ENCODE data around the gene COQ7.

Gene COQ7

DNA sequence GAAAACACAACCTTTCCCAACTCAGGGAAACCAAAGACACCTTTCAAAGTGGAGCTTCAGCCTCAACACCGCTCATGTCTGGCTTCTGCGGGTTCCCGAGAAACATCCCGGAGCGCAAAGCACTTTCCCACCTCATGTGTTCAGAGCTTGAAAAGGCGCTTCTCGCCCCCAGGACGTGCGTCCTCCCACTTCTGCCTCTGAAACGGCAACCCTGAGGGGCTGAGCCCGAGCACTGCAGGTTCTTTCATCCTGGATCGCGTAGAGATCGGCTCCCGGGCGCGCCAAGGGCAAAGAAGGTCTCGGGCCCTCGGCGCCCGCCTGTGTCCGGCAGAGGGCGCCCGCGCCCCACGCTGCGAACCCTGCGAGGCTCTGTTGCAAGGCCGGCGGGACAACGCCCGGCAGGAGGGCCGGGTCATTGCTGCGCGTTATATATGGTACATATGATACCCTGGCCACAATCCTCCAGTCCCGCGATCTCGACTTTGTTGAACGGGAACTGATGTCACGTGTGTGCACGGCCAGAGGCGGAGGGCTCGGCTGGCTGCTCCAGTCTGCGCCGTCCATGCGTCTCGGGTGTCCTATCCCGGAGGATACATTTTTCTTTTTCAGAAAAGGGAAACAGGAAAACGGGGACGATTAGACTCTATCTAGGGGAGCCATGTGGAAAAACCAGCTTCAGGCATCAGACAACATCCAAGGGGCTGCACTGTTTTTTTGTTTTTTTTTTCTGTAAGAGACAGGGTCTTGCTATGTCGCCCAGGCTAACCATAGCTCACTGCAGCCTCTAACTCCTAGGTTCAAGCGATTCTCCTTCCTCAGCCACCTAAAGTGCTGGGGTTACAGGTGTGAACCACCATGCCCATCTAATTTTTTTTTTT lies 19.1 kb downstream of the COQ7 start:
- DNase-seq, result peak; percentile 83

DNA sequence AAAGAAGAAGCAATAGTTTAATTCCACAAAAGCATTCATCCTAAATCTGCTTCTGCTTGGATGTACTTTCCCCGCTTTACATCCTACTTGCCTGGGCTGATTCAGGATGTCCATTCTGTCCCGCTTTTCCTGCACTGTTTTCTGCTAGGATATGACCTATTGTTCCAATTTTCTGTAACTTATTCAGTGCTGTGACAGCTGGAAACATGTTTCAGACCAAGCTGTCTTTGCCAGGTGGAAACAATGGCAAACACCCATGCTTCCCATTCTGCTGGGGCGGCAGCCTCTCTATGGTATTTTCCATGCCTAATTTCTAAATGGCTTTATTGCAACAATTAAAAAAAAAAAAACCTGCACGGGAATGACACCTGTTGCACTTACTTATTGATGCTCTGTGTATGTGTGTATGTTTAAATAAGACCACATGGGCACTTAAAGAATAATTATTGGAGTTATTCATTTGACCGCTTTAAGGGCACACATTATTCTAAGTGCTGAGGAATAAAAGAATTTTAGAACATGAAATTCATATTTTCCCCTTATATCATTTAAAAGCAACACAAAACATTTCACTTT lies 21.0 kb downstream of the COQ7 start:
- no peak for DNase-seq

DNA sequence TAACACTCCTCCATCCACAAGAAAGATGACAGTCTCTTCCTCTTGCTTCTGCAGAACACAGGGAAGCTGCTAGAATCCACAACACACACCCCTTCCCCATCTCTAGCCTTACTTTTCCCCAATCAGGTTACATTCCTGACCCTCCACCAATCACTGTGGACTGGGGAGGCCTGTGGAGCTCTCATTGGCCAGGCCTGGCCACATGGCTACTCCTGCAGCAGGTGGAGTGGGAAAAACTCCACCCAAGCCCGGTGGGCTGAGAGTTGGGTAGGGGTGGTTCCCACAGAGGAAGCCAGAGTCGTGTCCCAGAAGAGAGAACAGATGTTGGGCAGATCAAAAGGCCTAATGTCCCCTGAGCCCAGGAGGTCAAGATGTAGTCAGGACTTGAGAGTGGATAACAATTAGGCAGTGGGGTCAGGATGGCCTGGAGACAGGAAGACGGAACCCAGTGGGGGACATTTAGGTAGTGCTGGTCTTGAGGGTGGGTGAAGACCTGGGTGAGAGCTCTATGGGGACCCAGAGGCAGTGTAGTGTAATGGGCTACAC lies 22.1 kb downstream of the COQ7 start:
- DNase-seq, result no peak

DNA sequence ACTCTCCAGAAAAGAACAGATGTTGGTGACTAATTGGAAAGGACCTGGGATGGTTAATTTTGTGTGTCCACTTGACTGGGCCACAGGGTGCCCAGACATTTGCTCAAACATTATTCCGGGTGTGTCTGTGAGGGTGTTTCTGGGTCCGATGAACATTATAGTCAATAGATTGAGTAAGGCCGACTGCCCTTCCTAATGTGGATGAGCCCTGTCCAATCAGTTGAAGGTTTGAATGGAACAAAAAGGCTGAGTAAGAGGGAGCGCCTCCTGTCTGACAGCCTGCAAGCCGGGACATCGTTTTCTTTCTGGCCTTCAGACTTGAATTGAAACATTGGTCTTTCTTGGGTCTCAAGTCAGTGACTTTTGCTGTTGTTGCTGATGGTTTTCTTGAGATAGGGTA lies 23.5 kb downstream of the COQ7 start:
- DNase-seq, result no peak

DNA sequence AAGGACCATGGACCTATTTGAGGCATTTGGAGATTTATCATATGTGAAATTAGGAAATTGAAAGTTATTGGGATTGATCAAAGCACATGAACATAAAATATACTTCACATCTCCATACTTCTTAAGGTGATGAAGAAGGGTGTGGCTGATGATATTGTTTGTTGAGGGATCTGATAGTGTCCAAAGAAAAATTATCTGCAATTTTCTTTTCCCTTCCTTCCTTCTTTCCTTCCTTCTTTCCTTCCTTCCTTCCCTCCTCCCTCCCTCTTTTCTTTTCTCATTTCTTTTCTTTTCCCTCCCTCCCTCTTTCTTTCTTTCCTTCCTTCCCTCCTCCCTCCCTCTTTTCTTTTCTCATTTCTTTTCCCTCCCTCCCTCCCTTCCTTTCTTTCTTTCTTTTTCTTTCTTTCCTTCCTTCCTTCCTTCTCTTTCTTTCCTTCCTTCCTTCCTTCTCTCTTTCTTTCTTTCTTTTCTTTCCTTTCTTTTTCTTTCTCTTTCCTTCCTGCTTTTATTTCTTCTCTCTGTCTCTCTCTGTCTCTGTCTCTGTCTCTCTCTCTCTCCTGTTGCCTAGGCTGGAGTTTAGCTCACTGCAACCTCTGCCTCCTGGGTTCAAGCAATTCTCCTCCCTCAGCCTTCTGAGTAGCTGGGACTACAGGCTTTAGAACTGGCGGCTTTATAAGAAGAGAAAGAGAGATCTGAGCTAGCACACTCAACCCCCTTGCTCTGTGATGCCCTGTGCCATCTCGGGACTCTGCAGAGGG lies 25.4 kb downstream of the COQ7 start:
- DNase-seq, result no peak

DNA sequence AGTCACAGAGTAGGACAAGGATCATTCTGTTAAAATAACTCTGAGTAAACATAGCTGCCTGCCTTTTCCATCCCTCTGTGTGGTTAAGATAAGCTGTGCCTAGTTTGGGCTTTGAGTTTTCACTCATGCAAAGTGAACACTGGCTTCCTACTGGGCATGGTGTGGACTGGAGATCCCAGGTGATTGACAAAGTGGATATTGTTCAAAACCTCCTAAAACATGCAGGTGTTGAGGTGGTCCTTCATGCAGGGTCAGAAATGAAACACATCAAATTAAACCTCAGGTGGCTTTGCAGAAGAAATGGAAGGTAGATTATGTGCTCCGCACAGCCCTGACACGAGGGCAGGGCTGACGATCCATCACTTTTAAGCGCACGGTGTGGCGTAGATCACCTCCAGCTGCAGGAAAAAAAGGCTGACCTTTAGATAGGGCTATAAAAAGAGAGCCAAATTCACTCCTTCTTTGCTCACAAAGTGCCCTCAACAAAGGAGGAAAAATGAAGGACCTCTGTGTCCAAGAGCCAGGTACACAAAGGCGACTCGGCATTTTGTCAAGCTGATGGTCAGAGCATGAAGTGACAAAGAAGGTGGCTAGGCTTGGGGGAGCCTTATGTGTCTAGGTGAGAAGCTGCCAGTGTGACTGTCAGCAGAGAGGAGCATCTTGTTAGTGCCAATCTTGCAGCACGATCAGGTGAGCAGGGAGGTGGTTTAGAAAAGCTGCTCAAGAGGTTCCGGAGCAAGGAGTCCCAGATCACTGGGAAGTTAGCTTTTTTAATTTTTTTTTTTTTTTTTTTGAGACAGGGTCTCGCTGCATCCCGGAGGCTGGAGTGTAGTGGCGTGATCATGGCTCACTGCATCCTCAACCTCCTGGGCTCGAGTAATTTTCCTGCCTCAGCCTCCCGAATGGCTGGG lies 26.5 kb downstream of the COQ7 start:
- DNase-seq, result no peak

DNA sequence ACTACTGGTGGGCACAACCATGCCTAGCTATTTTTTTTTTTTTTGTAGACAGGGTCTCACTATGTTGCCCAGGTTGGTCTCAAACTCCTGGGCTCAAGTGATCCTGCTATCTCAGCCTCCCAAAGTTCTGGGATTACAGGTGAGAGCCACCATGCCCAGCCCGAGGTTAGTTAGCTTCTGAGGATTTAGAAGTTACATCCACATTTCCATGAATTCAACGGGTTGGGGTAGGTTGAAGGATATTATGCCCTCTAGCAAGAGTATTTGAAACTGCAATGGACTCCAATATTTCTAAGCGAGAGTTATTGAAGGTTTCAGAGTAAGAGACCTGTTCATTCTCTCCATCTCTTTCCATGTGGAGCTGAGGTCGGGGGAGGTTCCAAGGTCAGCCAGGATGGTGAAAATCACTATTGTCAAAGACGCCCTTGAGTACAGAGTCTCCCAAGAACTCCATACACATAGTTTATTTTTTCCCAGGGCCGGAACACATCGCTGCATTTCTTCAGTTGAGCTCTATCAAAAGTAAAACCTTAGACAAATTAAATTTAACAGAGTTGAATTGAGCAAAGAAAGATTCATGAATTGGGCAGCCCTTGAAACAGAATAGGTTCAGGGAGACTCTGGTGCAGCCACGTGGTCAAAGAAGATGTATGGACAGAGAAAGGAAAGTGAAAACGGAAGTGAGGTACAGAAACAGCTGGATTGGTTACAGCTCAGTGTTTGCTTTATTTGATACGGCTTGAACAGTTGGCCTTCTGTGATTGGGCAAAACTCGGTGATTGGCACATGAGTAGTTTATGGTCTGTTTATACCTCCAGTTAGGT lies 27.3 kb downstream of the COQ7 start:
- peak; percentile 23 for DNase-seq

DNA sequence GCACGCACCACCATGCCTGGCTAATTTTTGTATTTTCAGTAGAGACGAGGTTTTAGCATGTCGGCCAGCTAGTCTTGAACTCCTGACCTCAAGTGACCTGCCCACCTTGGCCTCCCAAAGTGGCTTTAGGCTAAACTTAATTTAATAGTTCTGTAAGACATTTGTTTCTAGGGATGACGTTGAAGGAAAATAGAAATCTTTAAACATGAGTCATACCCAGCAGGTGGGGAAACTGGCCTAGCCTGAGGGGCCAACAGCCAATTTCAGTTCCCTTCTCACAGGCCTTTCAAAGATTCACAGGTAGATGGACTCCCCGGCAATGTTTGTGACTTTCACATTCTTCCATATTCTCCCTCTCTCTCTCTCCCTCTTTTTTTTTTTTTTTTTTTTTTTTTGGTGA lies 28.2 kb downstream of the COQ7 start:
- no peak for DNase-seq

DNA sequence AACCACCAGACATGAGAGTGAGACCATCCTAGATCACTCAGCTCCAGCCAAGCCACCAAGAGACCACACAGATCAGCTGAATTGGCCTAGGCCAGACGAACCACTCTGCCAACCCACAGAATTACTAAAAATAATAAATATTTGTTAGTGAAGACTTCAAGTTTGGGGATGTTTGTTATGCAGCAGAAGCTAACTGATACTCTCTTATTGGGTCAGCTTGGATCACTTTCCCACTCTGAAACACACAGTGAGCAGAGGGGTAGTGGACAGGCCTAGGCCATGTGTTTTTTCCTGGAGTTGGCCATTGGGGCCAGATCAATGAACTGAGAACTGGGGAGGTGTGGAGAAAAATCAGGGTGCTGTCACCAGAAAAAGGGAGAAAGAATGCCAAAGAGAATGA lies 30.8 kb downstream of the COQ7 start:
- DNase-seq, result no peak

DNA sequence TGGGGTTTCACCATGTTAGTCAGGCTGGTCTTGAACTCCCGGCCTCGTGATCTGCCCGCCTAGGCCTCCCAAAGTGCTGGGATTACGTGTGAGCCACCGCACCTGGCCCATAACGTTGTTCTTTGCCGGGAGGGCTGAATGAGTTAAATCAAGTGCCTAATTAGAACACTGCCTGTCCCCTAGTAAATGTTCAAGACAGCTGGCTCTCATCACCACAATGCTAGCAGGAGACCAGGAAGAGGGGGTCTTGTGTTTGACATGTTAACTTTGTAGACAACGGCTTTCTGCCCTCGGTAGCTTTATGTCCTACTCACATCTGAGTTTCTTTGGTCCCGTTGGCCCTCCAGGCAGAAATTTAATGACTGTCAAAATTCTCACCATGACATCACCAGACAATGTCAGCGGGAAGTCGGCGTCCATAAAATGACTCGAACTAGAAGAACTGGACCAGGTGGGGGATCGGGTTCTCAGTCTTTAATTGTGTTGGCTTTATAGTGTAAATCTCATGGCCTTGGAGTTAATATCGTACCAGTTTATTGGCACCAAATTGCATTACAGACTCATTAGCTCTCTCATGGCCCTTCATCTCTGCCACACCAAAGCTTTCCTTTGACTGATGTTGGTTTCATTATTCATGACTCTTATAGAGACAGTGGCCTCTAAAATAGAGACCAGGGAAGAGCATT lies 34.9 kb downstream of the COQ7 start:
- DNase-seq, result no peak

DNA sequence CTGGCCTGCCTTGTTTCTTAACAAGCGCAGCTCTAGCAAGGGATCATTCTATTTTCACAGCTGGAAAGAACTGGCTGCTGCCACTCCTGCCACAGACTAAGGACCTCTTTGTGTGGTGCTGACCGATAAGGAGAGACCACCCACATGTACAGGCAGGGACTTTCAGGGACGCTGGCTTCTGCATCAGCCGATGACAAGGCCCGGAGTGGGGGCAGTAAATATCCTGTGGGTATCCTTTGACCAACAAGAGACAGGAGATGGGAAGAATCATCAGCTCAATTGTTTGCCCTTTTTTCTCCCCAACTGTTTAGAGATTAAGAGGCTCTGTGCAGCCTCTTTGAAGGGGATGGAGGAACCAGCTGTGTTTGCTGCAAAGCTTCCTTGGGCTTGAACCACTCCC lies 37.2 kb downstream of the COQ7 start:
- DNase-seq, result no peak

DNA sequence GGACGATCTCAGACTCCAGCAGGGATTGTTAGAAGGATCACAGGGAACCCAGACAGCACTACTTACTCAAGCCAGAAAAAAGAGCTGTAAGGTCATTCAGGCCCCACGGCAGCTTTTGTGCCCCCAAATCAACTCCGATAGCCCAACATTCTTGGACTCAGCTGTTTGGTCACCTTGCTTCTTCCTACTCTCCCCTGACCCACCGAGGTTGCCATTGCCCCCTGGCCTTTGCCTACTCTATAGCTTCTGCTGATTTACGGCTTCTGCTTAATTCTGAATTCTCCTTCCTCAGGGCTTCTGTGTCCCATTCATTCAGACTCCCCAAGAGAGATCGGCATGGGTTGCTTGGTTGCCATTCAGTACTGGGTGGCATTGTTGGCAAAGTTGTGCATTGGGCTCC lies 37.7 kb downstream of the COQ7 start:
- no peak for DNase-seq

DNA sequence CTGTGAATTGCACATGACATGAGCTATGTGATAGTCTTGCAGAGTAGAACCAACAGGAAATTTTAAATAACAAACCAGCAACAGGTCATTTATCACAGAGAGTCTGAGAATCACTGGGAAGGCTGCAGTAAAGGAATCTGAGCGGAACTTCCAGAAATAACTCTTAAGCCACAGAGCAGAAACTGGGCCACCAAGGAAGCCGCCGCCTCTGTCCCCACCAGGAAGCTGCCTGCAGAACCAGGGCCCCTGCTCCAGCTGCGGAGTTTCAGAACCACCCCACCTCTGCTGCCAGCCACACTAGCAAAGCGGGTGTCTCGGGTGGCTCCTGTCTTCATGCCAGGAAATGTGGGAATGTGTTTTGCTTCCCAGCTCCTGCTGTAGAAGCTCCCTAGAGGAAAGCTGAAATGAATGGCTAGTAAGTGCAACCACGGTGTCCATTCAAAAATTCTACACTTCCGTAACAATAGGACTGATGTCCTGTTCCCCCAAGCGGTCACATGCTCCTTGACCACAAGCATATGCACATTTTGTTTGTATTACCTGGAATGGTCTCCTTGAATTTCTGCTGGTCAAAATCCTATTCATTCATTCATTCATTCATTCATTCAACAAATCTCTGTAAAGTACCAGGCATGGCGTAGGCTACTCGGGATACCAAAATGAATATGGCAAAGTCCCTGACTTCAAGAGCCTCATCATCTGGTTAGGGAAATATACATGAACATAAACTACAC lies 38.6 kb downstream of the COQ7 start:
- no peak for DNase-seq

DNA sequence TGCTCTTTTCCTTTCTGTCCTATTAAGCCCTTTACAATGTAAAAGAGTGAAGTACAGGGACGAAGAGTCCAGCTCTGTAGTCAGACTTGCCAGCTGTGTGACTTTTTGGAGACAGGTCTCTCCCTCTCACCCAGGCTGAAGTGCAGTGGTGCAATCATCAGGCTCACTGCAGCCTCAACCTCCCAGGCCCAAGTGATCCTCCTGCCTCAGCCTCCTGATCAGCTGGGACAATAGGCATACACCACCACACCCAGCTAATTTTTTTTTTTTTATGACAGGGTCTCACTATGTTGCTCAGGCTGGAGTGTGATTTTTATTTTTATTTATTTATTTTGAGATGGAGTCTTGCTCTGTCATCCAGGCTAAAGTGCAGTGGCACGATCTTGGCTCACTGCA lies 39.2 kb downstream of the COQ7 start:
- no peak for DNase-seq

DNA sequence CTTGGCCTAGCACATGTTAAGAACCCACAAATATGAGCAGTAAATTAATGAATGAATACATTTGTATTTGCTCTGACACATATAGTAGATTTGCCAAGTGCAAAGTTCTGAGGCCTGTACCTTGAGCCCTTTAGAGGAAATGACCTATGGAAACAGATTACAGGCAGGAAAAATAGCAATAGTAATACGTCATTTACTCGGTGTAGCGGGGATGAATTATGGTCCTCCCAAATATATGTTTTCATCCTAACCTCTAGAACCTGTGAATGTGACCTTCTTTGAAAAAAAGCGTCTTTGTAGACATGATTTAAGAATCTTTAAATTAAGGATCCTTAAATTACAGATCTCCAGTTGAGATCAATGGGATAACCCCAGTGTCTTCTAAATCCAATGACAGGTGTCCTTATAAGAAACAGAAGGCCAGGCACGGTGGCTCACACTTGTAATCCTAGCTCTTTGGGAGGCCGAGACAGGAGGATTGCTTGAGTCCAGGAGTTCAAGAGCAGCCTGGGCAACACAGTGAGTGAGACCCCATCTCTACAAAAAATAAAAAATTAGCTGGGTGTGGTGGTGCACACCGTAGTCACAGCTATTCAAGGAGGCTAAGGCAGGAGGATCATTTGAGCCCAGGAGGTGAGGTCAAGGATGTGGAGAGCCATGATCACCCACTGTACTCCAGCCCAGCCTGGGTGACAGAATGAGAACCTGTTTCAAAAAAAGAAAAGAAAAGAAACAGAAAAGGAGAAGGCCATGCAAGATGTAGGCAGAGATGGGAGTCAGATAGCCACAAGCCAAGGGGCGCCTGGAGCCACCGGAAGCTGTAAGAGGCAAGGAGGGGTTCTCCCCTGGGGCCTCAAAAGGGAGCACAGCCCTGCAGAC lies 41.2 kb downstream of the COQ7 start:
- no peak for DNase-seq

DNA sequence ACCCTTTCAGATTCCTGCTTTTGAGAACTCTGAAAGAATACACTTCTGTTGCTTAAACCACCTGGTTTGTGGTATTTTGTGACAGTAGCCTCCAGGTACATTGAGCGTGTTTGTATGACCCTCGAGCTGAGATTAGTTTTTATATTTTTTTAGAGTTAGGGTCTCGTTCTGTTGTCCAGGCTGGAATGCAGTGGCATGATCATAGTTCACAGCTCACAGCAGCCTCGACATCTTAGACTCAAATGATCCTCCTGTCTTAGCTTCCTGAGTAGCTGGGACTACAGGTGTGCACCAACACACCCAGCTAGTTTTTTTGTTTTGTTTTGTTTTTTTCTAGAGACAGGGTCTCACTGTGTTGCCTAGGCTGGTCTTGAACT lies 41.9 kb downstream of the COQ7 start:
- no peak for DNase-seq

DNA sequence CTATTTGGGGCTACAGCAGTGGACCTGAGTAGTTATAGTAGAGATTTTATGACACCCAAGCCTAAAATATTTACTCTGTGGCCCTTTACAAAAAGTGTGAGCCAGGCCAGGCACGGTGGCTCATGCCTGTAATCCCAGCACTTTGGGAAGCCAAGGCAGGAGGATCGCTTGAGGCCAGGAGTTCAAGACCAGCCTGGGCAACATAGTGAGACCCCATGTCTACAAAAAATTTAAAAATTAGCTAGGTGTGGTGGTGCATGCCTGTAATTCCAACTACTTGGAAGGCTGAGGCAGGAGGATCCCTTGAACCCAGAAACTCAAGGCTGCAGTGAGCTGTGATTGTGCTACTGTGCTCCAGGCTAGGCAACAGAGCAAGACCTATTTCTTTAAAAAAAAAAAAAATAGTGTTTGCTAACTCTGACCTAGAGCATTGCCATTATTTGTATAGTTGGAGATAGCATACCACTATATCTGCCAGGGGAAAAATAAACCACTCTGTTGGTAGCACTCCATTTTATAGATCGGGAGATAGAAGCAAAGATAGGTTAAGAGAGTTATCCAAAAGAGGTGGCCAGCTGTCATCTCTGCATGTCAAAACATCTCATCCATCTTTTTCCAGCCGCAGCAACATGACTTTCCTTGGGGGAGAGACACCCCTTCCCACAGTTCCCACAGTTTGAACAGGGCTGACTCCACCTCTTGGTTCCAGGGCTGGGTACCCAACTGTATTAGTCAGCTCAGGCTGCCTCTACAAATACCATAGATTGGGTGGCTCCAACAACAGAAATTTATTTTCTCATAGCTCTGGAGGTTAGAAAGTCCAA lies 43.3 kb downstream of the COQ7 start:
- DNase-seq, result no peak

DNA sequence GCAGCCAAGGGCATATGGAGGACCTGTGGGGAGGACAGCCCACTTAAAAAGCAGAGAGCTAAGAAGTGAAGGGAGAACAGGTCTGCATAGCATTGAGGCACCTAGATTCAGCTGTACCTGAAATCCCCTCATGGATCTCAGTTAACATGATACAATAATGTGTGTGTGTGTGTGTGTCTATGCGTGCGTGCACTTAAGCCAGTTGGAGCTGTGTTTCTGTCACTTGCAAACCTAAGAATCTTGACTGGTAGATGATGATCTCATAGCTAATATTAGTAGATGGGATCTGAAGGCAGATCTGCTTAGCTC lies 44.6 kb downstream of the COQ7 start:
- DNase-seq, result no peak
